Common myeloid progenitor, CD34-positive (primary cell): ENCODE data around the gene TAS2R50.

Experiments used
- CTCF ChIA-PET: fragments of 350-600 bp; sonication (Branson Sonifier 250); formaldehyde crosslinking; loops from one replicate; lab custom pipeline; 2021; ENCODE audit warnings: antibody characterized with exemption; lab: Charles Lee
- POLR2A ChIA-PET: fragments of 350-600 bp; sonication (Branson Sonifier 250); formaldehyde crosslinking; loops from one replicate; lab custom pipeline; 2021; ENCODE audit warnings: antibody characterized with exemption; lab: Charles Lee
- DNase-seq, 3 donors: peaks; one replicate each; pipeline versions ENCODE4 v3.0.0 to v3.0.0-alpha.2; 2013
- H3K27ac ChIP-seq, 2 experiments: 1 replicate in 1 of 2; 2 replicates in 1 of 2; pipeline ENCODE4 v1.7.0; 2013; ENCODE audit warnings: inconsistent platforms in 2 of 2, low read length in 2 of 2, mild to moderate bottlenecking in 2 of 2, low read depth in 1 of 2, moderate library complexity in 1 of 2; ENCODE audit not compliant: severe bottlenecking in 2 of 2, insufficient read depth in 1 of 2, poor library complexity in 1 of 2
- H3K27me3 ChIP-seq, 5 experiments: replicated peaks in 2 of 5; 1 replicate in 3 of 5; 2 replicates in 2 of 5; pipeline versions ENCODE4 v1.6.1 to v1.7.0; 2013; ENCODE audit warnings: low read length in 4 of 5, mild to moderate bottlenecking in 2 of 5, moderate library complexity in 2 of 5, inconsistent platforms in 1 of 5; ENCODE audit not compliant: insufficient read depth in 5 of 5, control insufficient read depth in 4 of 5
- H3K36me3 ChIP-seq, 4 experiments: 1 replicate in 2 of 4; 2 replicates in 2 of 4; pipeline versions ENCODE4 v1.6.1 to v1.7.0; 2013; ENCODE audit warnings: low read length in 3 of 4, control low read depth in 1 of 4, mild to moderate bottlenecking in 1 of 4; ENCODE audit not compliant: control insufficient read depth in 4 of 4, insufficient read depth in 4 of 4
- H3K4me1 ChIP-seq, 4 experiments: 1 replicate in 3 of 4; 2 replicates in 1 of 4; pipeline versions ENCODE4 v1.6.1 to v1.7.1; 2013; ENCODE audit warnings: low read length in 3 of 4, mild to moderate bottlenecking in 3 of 4, control low read depth in 1 of 4, inconsistent platforms in 1 of 4, moderate library complexity in 1 of 4; ENCODE audit not compliant: control insufficient read depth in 4 of 4, insufficient read depth in 4 of 4; ENCODE audit errors: control extremely low read depth in 1 of 4
- H3K4me3 ChIP-seq, 7 experiments: 1 replicate in 4 of 7; 2 replicates in 3 of 7; pipeline versions ENCODE4 v1.5.1 to v1.7.0; 2013; ENCODE audit warnings: mild to moderate bottlenecking in 7 of 7, low read length in 6 of 7, moderate library complexity in 6 of 7, inconsistent platforms in 2 of 7, low read depth in 2 of 7, control low read depth in 1 of 7; ENCODE audit not compliant: insufficient read depth in 4 of 7, control insufficient read depth in 1 of 7; ENCODE audit errors: extremely low read depth in 1 of 7
- H3K9me3 ChIP-seq, 5 experiments: 1 replicate in 4 of 5; 2 replicates in 1 of 5; pipeline versions ENCODE4 v1.6.1 to v1.7.1; 2013; ENCODE audit warnings: low read length in 4 of 5, mild to moderate bottlenecking in 2 of 5, inconsistent platforms in 1 of 5, low read depth in 1 of 5, moderate library complexity in 1 of 5; ENCODE audit not compliant: control insufficient read depth in 4 of 5, insufficient read depth in 2 of 5; ENCODE audit errors: control extremely low read depth in 1 of 5
- WGBS: methylation state at CpG from one replicate; pipeline ENCODE4 v1.1.5; 2013; ENCODE audit not compliant: insufficient coverage; 5-methylcytosine and 5-hydroxymethylcytosine counted together

Gene TAS2R50

GRCh38 chr12:10939163-10939562 lies 47.5 kb downstream of the TAS2R50 start, which contains the start of gene TAS2R14:
Gene TAS2R14, minus strand, starts transcription at chr12:10939263. Its CDS starts 56 bp downstream, at chr12:10939207.
- no CpG with 5 or more reads among the region's 1 CpG for WGBS
- POLR2A ChIA-PET = no interaction called here
- Histone ChIP-seq H3K36me3 (peaks cover 0 to 2% (median 0%) of the 10 kb centered on the region in 4 experiments), H3K4me3 (no peak within 1 kb of the TSS), H3K4me1 (peaks cover 0 to 9% (median 0%) of the 10 kb centered on the region in 4 experiments), H3K27ac (no peak within 1 kb of the TSS), H3K27me3 (no peaks in the 10 kb centered on the region), H3K9me3 (no peaks in the 10 kb centered on the region)
- CTCF ChIA-PET = no interaction called here
- no peak for DNase-seq

- ChIA-PET CTCF (no interaction called here), POLR2A (no interaction called here)
- peaks cover 0 to 4% (median 0%) of the 10 kb centered on the region in 4 experiments for H3K36me3 ChIP-seq
- WGBS = 50% methylated on average over 1 of the region's 1 CpG
- H3K4me3 ChIP-seq = no peak overlapping the region
- DNase-seq = peak in 2 of 3 donors; percentile 2 to 17
- no peaks in the 10 kb centered on the region for H3K27me3 ChIP-seq
- H3K4me1 ChIP-seq = peaks cover 0 to 3% (median 0%) of the 10 kb centered on the region in 4 experiments
- no peaks in the 10 kb centered on the region for H3K9me3 ChIP-seq
- H3K27ac ChIP-seq = no peak overlapping the region
Observed at GRCh38 chr12:10936506-10936905, 50.2 kb downstream of the TAS2R50 start.
